Stimulated activated CD8-positive, alpha-beta memory T cell treated with anti-CD3 and anti-CD28 coated beads, Interleukin-15, amount 100 ng/mL, for 48 hours (primary cell): Measurements from ENCODE around the gene TTC8.
A peak's percentile ranks its signal among the peaks of the same experiment; 100 is the strongest.
"Not testable (repeated sequence)": the region's sequence is repeated elsewhere in the genome, so short reads cannot be mapped to it uniquely, and the experiment has no call there.

Experiments used
- DNase-seq, 2 donors: peaks; one replicate each; pipeline ENCODE4 v3.0.0-alpha.2; 2020; ENCODE audit warnings: low read depth in 2 of 2

TTC8 gene

GRCh38 chr14:88824314-88825077 lies at the start of gene TTC8:
TSS of gene TTC8 (plus strand) at chr14:88824651. CDS start at chr14:88824708, 57 bp downstream.
- DNase-seq: peak; percentile 65 to 71

GRCh38 chr14:88775532-88775931 lies 48.9 kb upstream of the TTC8 start:
- DNase-seq: no peak

GRCh38 chr14:88785911-88786310 lies 38.5 kb upstream of the TTC8 start:
- DNase-seq: no peak

GRCh38 chr14:88786715-88787114 lies 37.7 kb upstream of the TTC8 start:
- DNase-seq: no peak

GRCh38 chr14:88789573-88789972 lies 34.9 kb upstream of the TTC8 start:
- DNase-seq: not testable (repeated sequence)

GRCh38 chr14:88790501-88791251 lies 33.8 kb upstream of the TTC8 start:
- no peak for DNase-seq

DNA sequence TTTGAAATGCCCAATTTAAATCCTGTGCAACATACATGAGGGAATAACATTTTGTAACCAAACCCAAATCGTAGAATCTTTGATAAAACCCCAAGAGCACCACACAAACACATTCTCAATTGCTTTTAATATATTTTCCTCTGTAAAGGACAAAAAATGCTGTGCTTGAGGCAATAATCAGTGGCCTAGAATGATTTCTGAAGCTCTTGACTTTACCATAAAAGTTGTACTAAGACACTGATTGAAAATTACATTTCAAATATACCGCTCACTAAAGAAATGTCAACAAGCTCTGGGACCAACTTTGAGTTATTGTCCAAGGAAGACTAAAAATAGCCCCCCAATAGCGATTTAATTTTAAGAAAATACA lies 33.2 kb upstream of the TTC8 start:
- no peak for DNase-seq

DNA sequence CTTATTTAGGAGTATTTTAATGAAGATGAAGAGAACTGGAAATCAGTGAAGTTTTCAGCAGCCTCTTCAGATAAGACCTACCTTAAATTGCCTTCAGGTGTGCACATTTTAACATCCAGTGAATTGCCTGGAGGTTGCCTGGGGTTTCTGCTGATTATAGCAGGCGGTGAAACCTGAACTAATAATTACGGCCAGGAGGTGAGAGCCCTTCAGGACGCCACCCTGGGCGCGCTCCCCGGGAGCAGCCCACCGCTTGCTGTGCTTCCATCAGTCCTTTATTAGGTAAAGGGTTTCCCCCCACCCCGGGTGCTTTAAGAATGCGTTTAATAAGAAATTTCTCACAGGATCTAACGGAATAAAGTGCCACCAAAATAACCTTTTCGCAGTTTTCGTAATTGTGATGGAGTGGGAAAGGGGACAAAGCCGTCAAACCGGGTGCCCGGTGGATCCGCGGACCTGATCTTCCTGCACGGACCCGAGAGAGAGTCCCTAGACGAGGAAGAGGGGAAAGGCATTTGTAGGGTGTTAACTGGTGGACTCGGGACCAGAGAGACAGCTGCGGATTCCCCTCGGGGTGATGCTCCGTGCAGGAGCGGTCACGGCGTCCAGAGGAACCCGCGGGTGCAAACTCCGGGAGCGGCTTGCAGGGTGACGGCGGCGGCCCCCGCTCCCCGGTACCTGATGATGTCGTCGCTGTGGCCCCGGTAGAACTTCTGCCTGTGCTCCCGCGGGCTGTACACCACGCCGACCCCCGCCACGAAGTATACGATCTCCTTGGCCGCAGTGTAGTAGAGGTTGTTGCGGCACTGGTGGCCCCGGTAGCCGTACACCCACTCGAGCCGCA lies 32.6 kb upstream of the TTC8 start:
- DNase-seq: peak in 1 of 2 donors; percentile 2

- peak; percentile 73 to 74 for DNase-seq
These were observed 31.8 kb upstream of the TTC8 start, which contains the start of gene EML5 for GRCh38 chr14:88792473-88793258. TSS of gene EML5 (minus strand) at chr14:88792953. CDS start at chr14:88792503, 450 bp downstream.

- DNase-seq: no peak
These were observed 31.2 kb upstream of the TTC8 start for GRCh38 chr14:88793259-88793625.

- no peak for DNase-seq
These were observed 26.3 kb upstream of the TTC8 start for GRCh38 chr14:88798156-88798555.

DNA sequence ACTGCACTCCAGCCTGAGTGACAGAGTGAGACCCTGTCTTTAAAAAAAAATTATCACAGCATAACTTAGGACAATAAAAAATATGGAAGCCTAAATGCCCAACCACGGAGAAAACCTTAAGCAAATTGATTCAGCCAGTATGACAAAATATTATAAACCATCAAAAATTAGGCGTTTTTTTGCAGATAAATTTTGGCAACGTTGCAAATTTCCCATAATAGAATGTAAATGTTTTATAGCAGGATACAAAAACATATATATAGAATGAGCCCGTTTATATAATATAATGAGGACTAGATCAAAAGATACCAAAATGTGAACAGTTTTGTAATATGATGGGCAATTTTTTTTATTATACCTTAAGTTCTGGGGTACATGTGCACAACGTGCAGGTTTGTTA lies 24.9 kb upstream of the TTC8 start:
- DNase-seq: no peak

GRCh38 chr14:88802596-88802995 lies 21.9 kb upstream of the TTC8 start:
- DNase-seq: no peak

- no peak for DNase-seq
These were observed 20.4 kb upstream of the TTC8 start for GRCh38 chr14:88804035-88804434.

DNA sequence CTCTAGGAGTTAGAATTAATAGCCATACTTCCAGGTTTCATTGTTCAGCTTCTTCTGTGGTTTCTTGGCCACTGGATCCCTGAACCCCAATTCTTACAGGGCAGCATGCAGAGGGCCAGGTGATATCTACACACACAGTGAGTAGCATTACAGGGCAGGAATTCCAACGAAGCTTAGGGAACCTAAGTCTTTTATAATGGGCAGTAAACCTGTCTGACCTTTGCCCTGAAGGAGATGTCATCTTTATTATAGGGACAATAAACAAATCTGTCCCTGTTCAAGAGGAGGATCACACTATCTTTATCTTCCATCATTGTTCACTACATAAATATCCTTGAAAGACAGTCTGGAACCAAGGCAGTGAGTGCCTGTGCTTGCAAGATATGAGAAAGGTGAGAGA lies 20.0 kb upstream of the TTC8 start:
- DNase-seq: no peak

DNA sequence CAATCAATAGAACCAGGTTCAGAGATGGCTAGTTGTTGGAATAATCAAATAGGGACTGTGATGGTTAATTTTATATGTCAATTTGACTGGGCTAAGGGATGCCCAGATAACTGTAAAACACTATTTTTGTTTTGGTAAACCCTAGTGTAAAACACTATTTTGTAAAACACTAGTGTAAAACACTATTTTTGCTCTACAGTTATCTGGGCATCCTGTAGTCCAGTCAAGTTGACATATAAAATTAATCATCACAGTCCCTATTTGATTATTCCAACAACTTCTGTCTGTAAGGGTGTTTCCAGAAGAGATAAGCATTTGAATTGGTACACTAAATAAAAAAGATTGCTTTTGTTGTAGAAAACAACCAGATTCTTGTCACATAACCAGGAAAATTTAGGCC lies 16.1 kb upstream of the TTC8 start:
- no peak for DNase-seq

DNA sequence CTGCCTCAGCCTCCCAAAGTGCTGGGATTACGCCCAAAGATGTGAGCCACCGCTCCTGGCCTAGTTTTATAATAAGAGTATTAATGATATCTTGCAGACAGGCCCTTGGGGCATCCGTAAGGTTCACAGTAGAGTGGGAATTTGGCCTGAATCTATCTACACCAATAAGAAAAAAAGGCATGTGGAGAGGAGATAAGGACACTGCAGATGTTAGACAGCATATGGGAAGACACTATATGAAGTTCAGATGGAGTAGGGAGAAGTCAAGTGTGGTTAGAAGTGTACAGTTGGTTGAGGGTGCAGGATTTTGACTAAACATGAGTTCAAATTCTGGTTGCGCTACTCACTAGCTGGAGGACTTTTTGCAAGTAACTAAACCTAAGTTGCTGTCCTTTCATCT lies 8.5 kb upstream of the TTC8 start:
- no peak for DNase-seq

DNA sequence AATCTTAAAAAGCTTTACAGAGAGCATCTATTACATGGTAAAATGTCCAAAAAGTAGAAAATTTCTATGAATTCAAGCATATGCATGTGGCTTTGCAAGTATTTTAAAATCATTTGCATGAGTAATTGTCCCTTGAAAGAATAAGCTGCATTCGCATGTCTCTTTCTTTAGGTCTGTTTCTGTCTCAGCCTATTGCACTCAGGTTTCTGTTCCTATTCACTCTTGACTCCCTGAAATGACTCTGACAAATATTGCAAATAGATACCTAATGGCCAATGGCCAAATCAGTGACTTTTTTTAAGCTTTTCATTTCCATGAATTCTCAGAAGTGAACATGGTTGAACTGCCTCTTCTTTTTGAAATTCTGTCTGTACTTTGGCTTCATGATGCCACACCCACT lies 6.4 kb upstream of the TTC8 start:
- DNase-seq: no peak

- DNase-seq: not testable (repeated sequence)
These were observed 4.8 kb upstream of the TTC8 start for GRCh38 chr14:88819674-88820073.

DNA sequence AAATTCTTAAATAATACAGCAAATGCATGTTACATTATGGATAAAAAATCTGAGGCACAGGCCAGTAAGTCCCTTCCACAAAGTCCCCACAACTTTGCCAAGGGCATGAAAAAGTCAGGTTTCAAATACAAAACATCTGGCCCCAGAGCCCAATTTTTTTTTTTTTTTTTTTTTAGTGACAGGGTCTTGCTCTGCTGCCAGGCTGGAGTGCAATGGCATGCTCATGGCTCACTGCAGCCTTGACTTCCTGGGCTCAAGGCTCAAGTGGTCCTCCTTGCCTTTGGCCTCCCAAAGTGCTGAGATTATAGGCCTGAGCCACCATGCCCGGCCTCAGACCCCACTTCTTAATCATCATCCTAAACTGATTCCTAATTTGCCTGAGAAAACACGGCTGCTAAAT lies 3.1 kb upstream of the TTC8 start:
- no peak for DNase-seq

DNA sequence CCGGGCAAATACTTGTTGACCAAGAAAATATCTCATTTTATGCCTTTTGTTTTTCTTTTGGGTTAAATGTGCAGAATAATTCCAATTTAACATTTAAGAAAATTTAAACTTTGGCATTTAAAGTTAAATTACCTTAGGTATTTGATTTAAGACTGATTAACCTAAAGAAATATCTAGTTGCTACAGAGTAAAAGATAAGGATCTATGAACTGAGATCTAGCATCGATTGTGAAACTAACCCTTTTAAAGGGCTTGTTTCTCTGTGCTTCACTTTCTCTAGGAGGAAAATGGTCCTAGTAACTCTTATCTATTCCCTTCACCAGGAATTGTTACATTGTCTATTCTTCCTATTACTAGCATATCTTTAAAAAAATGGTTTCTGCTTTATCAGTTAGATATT lies 2.6 kb upstream of the TTC8 start:
- DNase-seq: no peak

DNA sequence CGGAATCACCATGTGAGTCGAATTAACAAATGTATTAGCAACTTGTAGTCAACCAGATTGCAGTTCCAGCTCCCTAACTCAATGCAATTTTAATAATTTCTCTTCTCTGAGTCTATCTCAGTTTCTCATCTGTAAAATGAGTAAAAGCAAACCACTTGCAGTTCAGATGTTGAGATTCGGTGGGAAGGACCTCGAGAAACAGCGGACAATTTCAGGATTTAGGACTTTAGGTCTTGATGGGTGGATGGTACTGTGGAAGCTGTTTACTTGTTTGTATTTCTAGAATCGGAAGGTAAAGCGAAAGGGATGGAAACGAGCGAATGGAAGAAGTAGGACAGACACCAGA lies 510 bp upstream of the TTC8 start:
- no peak for DNase-seq
